GM12892 (cell line): Measurements from ENCODE around the gene PATL2.

Source experiments
- DNase-seq: peaks from one replicate; pipeline ENCODE4 v3.0.0; 2011; ENCODE audit not compliant: insufficient read length
- FAIRE-seq: peaks from 2 replicates; lab custom pipeline; 2011; peaks lifted over from hg19 to GRCh38; lab: Jason Lieb, UNC
- POLR2A ChIP-seq: IDR thresholded peaks from 2 replicates; pipeline ENCODE4 v1.6.1; 2011; ENCODE audit warnings: low read depth, low read length, control low read depth
- POLR2AphosphoS5 ChIP-seq: IDR thresholded peaks from 2 replicates; pipeline ENCODE4 v1.6.1; 2011; ENCODE audit warnings: low read depth, low read length, control low read depth
- TAF1 ChIP-seq: IDR thresholded peaks from 2 replicates; pipeline ENCODE4 v1.6.1; 2011; ENCODE audit warnings: low read depth, mild to moderate bottlenecking, control low read depth, low read length, borderline replicate concordance

Gene PATL2

GRCh38 chr15:44718180-44718926 is 7.2 kb upstream of the PATL2 start:
- FAIRE-seq (no peak), DNase-seq (no peak)
- TF ChIP-seq TAF1, result no peak
- TF ChIP-seq POLR2AphosphoS5, result no peak; the same call in 1 of the 2 replicates
- TF ChIP-seq POLR2A, result no peak

GRCh38 chr15:44716983-44717602 is 6.0 kb upstream of the PATL2 start:
- TF ChIP-seq POLR2AphosphoS5 (peak; percentile 41; the same call in 1 of the 2 replicates), TAF1 (no peak), POLR2A (peak; percentile 62)
- no peak for DNase-seq
- no peak for FAIRE-seq

GRCh38 chr15:44715797-44716334 is 4.7 kb upstream of the PATL2 start:
- FAIRE-seq (peak; percentile 14), DNase-seq (no peak)
- no peak for TF ChIP-seq TAF1
- peak; percentile 83; the same call in 1 of the 2 replicates for TF ChIP-seq POLR2AphosphoS5
- TF ChIP-seq POLR2A, result peak; percentile 34; the same call in 1 of the 2 replicates

- FAIRE-seq, result peak; percentile 54
These were observed 4.1 kb upstream of the PATL2 start for GRCh38 chr15:44715142-44715796.

GRCh38 chr15:44713006-44713966 is 2.2 kb upstream of the PATL2 start:
- TF ChIP-seq POLR2AphosphoS5 (peak; percentile 71), TAF1 (no peak), POLR2A (peak; percentile 55)
- DNase-seq (no peak), FAIRE-seq (no peak)

More at GRCh38 chr15:44715142-44715796, 4.1 kb upstream of the PATL2 start:
- TF ChIP-seq TAF1 (no peak), POLR2A (peak; percentile 82), POLR2AphosphoS5 (peak; percentile 86; the same call in 1 of the 2 replicates)
- DNase-seq, result no peak

- FAIRE-seq, result peak; percentile 67
- no peak for TF ChIP-seq TAF1
- no peak; the same call in none of the 2 replicates for TF ChIP-seq POLR2A
- TF ChIP-seq POLR2AphosphoS5, result peak; percentile 14; the same call in 1 of the 2 replicates
- DNase-seq, result no peak
These were observed 1.4 kb upstream of the PATL2 start for GRCh38 chr15:44712346-44713005.

GRCh38 chr15:44711743-44712345 is 721 bp upstream of the PATL2 start:
- FAIRE-seq (no peak), DNase-seq (no peak)
- peak; percentile 7; the same call in 1 of the 2 replicates for TF ChIP-seq POLR2A
- TF ChIP-seq TAF1, result no peak; the same call in 1 of the 2 replicates

- peak; percentile 79 for FAIRE-seq
- TF ChIP-seq TAF1 (peak; percentile 48; the same call in 1 of the 2 replicates), POLR2AphosphoS5 (peak; percentile 72), POLR2A (peak; percentile 49; the same call in 1 of the 2 replicates)
These were observed 657 bp downstream of the PATL2 start for GRCh38 chr15:44710236-44711095.

GRCh38 chr15:44706946-44707636 is 4.0 kb downstream of the PATL2 start:
- DNase-seq (no peak), FAIRE-seq (no peak)
- TF ChIP-seq TAF1 (no peak), POLR2AphosphoS5 (no peak), POLR2A (no peak)

More at GRCh38 chr15:44710236-44711095, 657 bp downstream of the PATL2 start:
- no peak for DNase-seq
